ENCODE results near the gene TENT5C. TPM values are rescaled to one million over a fixed set of nuclear protein-coding genes. Genes with fewer than 3 reads are reported as not detected.

TENT5C gene
- total and polyA plus RNA-seq, 9 of the 15 experiments (the other 6 are each of a cell fraction or from before 2014, with no cell fraction given), result 1.8 to 7.7 (median 4.0) TPM

DNA sequence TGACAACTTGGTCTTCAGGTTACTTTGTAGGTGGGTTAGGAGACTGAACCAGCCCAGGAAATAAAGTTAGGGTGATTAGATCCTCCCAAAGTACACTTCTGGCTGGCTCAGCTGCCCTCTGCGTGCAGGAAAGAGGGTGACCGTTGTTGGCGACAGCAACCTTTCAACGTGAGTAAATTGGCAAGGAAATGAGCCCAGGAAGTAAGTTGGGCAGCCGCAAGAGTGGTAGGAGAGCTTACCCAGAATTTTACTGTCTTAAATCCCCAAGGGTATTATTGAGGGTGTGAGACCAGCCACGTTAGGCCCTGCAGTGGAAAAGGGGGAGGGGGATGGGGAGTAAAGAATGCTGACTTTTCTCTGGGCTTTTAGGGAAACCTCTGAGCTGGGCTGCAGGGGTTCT is 1.6 kb downstream of the TENT5C start (continued):
- TF ChIP-seq TCF7 (IDR thresholded peaks at IDR 0.05; ENCODE audit: borderline replicate concordance), result no peak
- TF ChIP-seq ZNF444 (CRISPR knock-in tag; IDR thresholded peaks at IDR 0.05), result peak; percentile 92
- no peak for TF ChIP-seq ZC3H8 (IDR thresholded peaks at IDR 0.05)
- TF ChIP-seq, protein P1, sequence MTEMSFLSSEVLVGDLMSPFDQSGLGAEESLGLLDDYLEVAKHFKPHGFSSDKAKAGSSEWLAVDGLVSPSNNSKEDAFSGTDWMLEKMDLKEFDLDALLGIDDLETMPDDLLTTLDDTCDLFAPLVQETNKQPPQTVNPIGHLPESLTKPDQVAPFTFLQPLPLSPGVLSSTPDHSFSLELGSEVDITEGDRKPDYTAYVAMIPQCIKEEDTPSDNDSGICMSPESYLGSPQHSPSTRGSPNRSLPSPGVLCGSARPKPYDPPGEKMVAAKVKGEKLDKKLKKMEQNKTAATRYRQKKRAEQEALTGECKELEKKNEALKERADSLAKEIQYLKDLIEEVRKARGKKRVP (CRISPR knock-in tag; IDR thresholded peaks at IDR 0.05), result no peak
- TF ChIP-seq, protein P2, sequence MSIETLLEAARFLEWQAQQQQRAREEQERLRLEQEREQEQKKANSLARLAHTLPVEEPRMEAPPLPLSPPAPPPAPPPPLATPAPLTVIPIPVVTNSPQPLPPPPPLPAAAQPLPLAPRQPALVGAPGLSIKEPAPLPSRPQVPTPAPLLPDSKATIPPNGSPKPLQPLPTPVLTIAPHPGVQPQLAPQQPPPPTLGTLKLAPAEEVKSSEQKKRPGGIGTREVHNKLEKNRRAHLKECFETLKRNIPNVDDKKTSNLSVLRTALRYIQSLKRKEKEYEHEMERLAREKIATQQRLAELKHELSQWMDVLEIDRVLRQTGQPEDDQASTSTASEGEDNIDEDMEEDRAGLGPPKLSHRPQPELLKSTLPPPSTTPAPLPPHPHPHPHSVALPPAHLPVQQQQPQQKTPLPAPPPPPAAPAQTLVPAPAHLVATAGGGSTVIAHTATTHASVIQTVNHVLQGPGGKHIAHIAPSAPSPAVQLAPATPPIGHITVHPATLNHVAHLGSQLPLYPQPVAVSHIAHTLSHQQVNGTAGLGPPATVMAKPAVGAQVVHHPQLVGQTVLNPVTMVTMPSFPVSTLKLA (conservative IDR thresholded peaks at IDR 0.05), result no peak
- TF ChIP-seq NFRKB (IDR thresholded peaks at IDR 0.05; ENCODE audit: low read depth), result no peak
- TF ChIP-seq, protein P3, sequence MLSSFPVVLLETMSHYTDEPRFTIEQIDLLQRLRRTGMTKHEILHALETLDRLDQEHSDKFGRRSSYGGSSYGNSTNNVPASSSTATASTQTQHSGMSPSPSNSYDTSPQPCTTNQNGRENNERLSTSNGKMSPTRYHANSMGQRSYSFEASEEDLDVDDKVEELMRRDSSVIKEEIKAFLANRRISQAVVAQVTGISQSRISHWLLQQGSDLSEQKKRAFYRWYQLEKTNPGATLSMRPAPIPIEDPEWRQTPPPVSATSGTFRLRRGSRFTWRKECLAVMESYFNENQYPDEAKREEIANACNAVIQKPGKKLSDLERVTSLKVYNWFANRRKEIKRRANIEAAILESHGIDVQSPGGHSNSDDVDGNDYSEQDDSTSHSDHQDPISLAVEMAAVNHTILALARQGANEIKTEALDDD (IDR thresholded peaks at IDR 0.05), result peak; percentile 55; the same call in 1 of the 2 replicates
- no peak for TF ChIP-seq FUS (optimal IDR thresholded peaks at IDR 0.05; ENCODE audit: low read depth, low read length)

Measured in K562 (cell line).